ENCODE results near the gene SLC25A26. TPM values are rescaled to one million over a fixed set of nuclear protein-coding genes. Genes with fewer than 3 reads are reported as not detected.

Gene SLC25A26
- total and polyA plus RNA-seq, 2 experiments from 2014 or later = 19.8 to 25.7 TPM

DNA sequence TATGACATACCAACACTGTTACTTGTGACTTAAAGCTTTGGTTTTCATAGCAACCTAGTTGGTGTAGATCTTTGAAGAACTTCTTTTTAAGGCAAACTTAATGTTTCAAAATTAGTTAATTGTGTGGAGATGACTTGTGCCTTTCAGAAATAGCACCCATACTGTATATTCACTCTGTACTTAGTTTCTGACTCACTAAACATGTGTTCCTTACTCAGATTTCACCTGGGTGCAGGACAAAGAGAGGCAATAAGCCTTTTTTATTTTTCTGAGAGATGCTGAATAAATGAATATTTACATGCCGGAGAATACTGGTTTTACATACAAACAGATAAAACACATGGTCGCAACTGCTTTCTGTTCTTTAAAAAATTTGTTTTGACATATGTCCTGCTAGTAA is 44.8 kb downstream of the SLC25A26 start:
- Histone ChIP-seq H3K4me3 (no peak overlapping the region), H3K4me1 (ENCODE audit: insufficient read depth) (peaks cover 16% of the 10 kb centered on the region), H3K4me2 (no peak overlapping the region), H2AFZ (no peak overlapping the region), H3K9me3 (ENCODE audit: low read depth) (no peaks in the 10 kb centered on the region), H3K27me3 (no peaks in the 10 kb centered on the region), H4K20me1 (ENCODE audit: insufficient read depth, poor library complexity, severe bottlenecking) (no peaks in the 10 kb centered on the region), H3K27ac (no peak overlapping the region), H3K36me3 (replicated peaks; ENCODE audit: insufficient read depth, low read depth) (no peaks in the 10 kb centered on the region), H3K79me2 (no peaks in the 10 kb centered on the region), H3K9me2 (replicated peaks; ENCODE audit: insufficient read depth) (no peaks in the 10 kb centered on the region)
- TF ChIP-seq EZH2 (IDR thresholded peaks at IDR 0.05; ENCODE audit: borderline replicate concordance) (no peak), EZH2phosphoT487 (IDR thresholded peaks at IDR 0.05; ENCODE audit: low read depth, severe bottlenecking, unreplicated experiment) (no peak)
- TF ChIP-seq, protein P1, sequence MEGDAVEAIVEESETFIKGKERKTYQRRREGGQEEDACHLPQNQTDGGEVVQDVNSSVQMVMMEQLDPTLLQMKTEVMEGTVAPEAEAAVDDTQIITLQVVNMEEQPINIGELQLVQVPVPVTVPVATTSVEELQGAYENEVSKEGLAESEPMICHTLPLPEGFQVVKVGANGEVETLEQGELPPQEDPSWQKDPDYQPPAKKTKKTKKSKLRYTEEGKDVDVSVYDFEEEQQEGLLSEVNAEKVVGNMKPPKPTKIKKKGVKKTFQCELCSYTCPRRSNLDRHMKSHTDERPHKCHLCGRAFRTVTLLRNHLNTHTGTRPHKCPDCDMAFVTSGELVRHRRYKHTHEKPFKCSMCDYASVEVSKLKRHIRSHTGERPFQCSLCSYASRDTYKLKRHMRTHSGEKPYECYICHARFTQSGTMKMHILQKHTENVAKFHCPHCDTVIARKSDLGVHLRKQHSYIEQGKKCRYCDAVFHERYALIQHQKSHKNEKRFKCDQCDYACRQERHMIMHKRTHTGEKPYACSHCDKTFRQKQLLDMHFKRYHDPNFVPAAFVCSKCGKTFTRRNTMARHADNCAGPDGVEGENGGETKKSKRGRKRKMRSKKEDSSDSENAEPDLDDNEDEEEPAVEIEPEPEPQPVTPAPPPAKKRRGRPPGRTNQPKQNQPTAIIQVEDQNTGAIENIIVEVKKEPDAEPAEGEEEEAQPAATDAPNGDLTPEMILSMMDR (IDR thresholded peaks at IDR 0.05; ENCODE audit: poor library complexity) = no peak
- 96% methylated on average over 2 of the region's 2 CpGs for WGBS (ENCODE audit: low lambda C conversion rate, missing lambda C conversion rate)
- DNase-seq (ENCODE audit: low spot score) = no peak

DNA sequence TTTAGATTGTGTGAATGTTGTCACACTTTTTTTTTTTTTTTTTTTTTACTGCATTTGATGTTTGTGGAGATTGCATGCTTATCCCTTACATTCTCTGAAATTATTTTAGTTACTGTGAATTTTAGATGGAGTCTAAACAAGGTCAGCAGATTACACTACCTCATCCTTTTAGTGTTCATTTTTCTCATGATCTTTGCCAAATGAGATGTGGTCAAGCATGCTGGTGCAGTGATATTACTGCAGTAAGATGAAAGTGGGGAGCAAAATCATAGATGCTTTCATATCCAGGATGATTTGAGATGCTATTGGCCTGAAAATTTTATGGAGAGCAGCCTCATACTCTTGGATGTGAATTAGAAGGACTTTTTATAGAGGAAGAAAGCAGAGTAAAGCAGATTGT is 45.8 kb downstream of the SLC25A26 start:
- TF ChIP-seq, protein P1 (IDR thresholded peaks at IDR 0.05; ENCODE audit: poor library complexity) = no peak
- TF ChIP-seq EZH2 (IDR thresholded peaks at IDR 0.05; ENCODE audit: borderline replicate concordance) (no peak), EZH2phosphoT487 (IDR thresholded peaks at IDR 0.05; ENCODE audit: low read depth, severe bottlenecking, unreplicated experiment) (no peak)
- Histone ChIP-seq H2AFZ (no peak overlapping the region), H3K9me3 (ENCODE audit: low read depth) (no peaks in the 10 kb centered on the region), H3K27ac (no peak overlapping the region), H3K79me2 (no peaks in the 10 kb centered on the region), H3K27me3 (no peaks in the 10 kb centered on the region), H3K4me3 (no peak overlapping the region), H3K4me1 (ENCODE audit: insufficient read depth) (peaks cover 21% of the 10 kb centered on the region), H3K36me3 (replicated peaks; ENCODE audit: insufficient read depth, low read depth) (no peaks in the 10 kb centered on the region), H4K20me1 (ENCODE audit: insufficient read depth, poor library complexity, severe bottlenecking) (no peaks in the 10 kb centered on the region), H3K9me2 (replicated peaks; ENCODE audit: insufficient read depth) (no peaks in the 10 kb centered on the region), H3K4me2 (no peak overlapping the region)
- no peak for DNase-seq (ENCODE audit: low spot score)

DNA sequence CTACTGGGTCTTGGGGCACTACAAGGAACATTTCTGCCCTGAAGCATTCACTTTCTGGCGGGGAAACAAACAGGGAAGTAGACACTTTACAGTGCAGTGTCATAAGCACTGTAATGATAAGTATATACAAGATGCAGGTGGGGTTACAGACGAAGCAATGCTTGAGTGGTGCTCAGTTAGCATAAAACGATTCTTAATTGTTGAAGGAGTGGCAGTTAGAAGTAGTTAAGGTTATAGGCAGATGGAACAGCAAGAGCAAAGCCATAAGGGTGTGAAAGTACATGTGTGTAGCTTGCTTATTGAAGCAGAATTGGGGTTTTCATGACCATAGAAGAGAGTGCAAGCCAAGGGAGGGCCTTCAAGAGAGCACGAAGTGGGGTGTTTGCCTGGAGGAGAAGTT is 46.2 kb downstream of the SLC25A26 start:
- no peaks in the 10 kb centered on the region for H3K9me2 ChIP-seq (replicated peaks; ENCODE audit: insufficient read depth)
- H3K4me2 ChIP-seq = no peak overlapping the region
- H3K36me3 ChIP-seq (replicated peaks; ENCODE audit: insufficient read depth, low read depth) = no peaks in the 10 kb centered on the region
- no peak for DNase-seq (ENCODE audit: low spot score)
- no peak overlapping the region for H3K27ac ChIP-seq
- H2AFZ ChIP-seq = no peak overlapping the region
- WGBS (ENCODE audit: low lambda C conversion rate, missing lambda C conversion rate) = 82% methylated on average over 4 of the region's 4 CpGs
- H4K20me1 ChIP-seq (ENCODE audit: insufficient read depth, poor library complexity, severe bottlenecking) = no peaks in the 10 kb centered on the region
- TF ChIP-seq, protein P1 (IDR thresholded peaks at IDR 0.05; ENCODE audit: poor library complexity) = no peak
- TF ChIP-seq EZH2 (IDR thresholded peaks at IDR 0.05; ENCODE audit: borderline replicate concordance) = no peak
- no peak for TF ChIP-seq EZH2phosphoT487 (IDR thresholded peaks at IDR 0.05; ENCODE audit: low read depth, severe bottlenecking, unreplicated experiment)
- H3K9me3 ChIP-seq (ENCODE audit: low read depth) = no peaks in the 10 kb centered on the region
- no peaks in the 10 kb centered on the region for H3K79me2 ChIP-seq
- peaks cover 21% of the 10 kb centered on the region for H3K4me1 ChIP-seq (ENCODE audit: insufficient read depth)
- no peak overlapping the region for H3K4me3 ChIP-seq
- no peaks in the 10 kb centered on the region for H3K27me3 ChIP-seq

DNA sequence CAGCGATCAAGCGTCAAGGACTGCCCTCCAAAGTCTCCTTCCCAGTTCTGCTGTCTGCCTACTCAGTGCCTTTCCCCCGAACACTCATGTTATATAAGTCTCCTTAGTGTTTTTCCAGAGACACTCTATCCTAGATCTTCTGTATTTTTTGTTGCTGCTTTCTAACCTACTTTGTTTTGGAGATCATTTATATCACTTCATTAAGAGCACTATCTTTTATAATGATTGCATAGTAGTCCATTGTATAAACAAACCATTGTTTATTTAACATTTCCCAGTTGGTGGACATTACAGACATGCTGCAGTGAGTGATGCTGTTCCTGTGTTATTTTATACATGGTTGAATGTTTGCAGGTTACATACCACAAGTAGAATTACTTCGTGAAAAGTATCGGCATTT is 47.1 kb downstream of the SLC25A26 start:
- Histone ChIP-seq H3K27me3 (no peaks in the 10 kb centered on the region), H3K79me2 (no peaks in the 10 kb centered on the region), H3K9me3 (ENCODE audit: low read depth) (no peaks in the 10 kb centered on the region), H3K4me3 (no peak overlapping the region), H2AFZ (no peak overlapping the region), H3K9me2 (replicated peaks; ENCODE audit: insufficient read depth) (no peaks in the 10 kb centered on the region), H3K27ac (no peak overlapping the region), H4K20me1 (ENCODE audit: insufficient read depth, poor library complexity, severe bottlenecking) (no peaks in the 10 kb centered on the region), H3K4me1 (ENCODE audit: insufficient read depth) (peaks cover 21% of the 10 kb centered on the region), H3K36me3 (replicated peaks; ENCODE audit: insufficient read depth, low read depth) (no peaks in the 10 kb centered on the region), H3K4me2 (no peak overlapping the region)
- TF ChIP-seq EZH2phosphoT487 (IDR thresholded peaks at IDR 0.05; ENCODE audit: low read depth, severe bottlenecking, unreplicated experiment) = no peak
- TF ChIP-seq EZH2 (IDR thresholded peaks at IDR 0.05; ENCODE audit: borderline replicate concordance) = no peak
- TF ChIP-seq, protein P1 (IDR thresholded peaks at IDR 0.05; ENCODE audit: poor library complexity) = no peak
- WGBS (ENCODE audit: low lambda C conversion rate, missing lambda C conversion rate) = 94% methylated on average over 5 of the region's 5 CpGs
- no peak for DNase-seq (ENCODE audit: low spot score)

Measured in hepatocyte (in vitro differentiated cells).